GM10266 (cell line): Measurements from ENCODE around the gene GOLGA6L4.
"Not testable (repeated sequence)": the region's sequence is repeated elsewhere in the genome, so short reads cannot be mapped to it uniquely, and the experiment has no call there.

Experiments used
- DNase-seq: peaks from one replicate; pipeline ENCODE4 v3.0.0; 2012; ENCODE audit errors: extremely low spot score

GOLGA6L4 gene

DNA sequence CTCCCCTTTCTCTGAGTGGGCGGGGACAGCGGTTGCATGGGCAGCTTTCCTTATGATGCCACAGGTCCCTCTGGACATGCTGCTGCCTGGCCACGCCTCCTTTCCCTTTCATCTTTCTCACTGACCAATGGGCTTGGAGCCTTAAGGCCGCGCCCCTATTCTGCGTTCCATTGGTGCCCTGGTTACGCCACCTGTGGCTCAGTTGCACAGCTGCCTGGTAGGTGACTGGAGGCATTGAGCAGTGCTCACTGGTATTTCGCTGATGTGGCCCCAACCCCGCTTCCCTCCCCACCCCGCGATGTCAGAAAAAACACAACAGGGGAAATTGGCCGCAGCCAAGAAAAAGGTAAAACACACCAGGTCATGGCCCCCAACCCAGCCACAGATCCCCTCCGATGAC, at the start of gene GOLGA6L4:
TSS of gene GOLGA6L4 (plus strand) at position 201 of the 400 bp plus-strand sequence. CDS start at position 263, 62 bp downstream.
- not testable (repeated sequence) for DNase-seq

DNA sequence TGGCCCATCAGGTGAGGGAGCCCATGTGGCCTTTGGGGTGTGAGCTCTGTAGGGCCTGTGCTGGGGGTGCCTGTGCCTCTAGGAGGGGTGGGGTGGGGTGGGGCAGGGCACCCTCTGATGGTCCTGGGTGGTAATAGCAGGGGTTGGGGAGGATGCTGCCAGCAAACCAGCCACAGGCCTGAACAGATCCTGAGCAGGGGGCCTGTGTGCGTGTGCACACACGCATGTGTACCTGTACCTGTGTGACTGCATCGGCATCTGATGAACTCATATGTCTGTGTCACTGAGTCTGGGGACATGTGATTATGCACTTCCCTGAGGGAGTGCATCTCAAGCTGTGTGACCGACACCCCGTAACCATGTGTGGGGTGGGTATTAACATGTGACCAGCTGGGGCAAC, 42.6 kb upstream of the GOLGA6L4 start:
- DNase-seq = not testable (repeated sequence)

- DNase-seq = not testable (repeated sequence)
Measured at GRCh38 chr15:84195603-84196002, 40.0 kb upstream of the GOLGA6L4 start.

DNA sequence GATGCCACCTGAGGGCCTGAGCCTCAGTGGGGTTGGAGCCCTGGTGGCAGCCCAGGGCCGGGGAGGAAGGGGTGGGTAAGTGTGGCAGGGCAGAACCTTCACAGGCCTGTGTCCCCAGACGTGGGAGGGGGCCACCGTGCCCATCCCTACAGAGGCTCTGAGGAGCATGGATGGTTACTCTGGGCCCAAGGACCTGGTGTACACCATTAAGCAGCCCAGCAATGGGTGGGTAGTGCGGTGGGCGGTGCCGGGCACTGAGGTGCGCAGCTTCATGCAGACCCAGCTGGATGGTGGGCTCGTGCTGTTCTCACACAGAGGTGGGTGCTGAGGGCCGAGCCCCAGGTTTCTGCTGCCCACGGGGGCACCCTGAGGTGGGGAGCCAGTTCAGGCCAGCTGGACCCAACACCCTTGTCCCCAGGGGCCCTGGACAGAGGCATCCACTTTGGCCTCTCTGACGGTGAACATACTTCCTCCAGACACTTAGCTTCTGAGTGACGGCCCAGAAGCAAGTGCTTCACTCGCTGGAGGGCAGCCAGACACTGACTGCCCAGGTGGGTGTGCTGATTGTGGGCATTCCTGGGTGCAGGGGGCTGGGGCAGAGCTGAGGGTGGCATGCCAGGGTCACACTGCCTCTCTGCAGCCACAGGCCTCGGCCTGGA, 38.9 kb upstream of the GOLGA6L4 start:
- DNase-seq = not testable (repeated sequence)

GRCh38 chr15:84199865-84200264, 35.7 kb upstream of the GOLGA6L4 start:
- not testable (repeated sequence) for DNase-seq

DNA sequence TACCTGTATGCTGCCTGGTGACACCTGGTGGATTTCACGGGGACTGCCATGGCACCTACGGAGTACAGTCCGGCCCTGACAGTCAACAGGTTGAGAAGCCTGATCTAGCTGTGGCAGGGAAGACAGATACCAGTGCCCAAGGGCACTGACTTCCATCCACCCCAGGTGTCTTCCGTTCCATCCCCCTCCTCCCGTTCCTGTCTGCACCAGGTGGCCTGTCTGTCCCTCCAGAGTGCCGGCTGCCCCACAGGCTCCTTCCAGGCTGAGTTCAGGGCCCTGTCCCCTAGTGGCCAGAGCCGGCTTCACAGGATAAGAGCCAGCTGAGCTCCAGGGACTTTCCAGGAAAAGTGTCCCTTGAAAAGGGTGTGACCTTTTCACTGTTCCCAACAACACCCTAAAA, 10.9 kb downstream of the GOLGA6L4 start:
- not testable (repeated sequence) for DNase-seq
